GM21360 (cell line): Measurements from ENCODE around the gene ATG101.

ENCODE experiments used
- ATAC-seq: cut with Tn5 transposase; IDR thresholded peaks from one replicate; pipeline ENCODE4 v1.9.1; 2021; ENCODE audit warnings: mild to moderate bottlenecking, moderate library complexity; ENCODE audit not compliant: unreplicated experiment

ATG101 gene, protein sequence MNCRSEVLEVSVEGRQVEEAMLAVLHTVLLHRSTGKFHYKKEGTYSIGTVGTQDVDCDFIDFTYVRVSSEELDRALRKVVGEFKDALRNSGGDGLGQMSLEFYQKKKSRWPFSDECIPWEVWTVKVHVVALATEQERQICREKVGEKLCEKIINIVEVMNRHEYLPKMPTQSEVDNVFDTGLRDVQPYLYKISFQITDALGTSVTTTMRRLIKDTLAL

DNA sequence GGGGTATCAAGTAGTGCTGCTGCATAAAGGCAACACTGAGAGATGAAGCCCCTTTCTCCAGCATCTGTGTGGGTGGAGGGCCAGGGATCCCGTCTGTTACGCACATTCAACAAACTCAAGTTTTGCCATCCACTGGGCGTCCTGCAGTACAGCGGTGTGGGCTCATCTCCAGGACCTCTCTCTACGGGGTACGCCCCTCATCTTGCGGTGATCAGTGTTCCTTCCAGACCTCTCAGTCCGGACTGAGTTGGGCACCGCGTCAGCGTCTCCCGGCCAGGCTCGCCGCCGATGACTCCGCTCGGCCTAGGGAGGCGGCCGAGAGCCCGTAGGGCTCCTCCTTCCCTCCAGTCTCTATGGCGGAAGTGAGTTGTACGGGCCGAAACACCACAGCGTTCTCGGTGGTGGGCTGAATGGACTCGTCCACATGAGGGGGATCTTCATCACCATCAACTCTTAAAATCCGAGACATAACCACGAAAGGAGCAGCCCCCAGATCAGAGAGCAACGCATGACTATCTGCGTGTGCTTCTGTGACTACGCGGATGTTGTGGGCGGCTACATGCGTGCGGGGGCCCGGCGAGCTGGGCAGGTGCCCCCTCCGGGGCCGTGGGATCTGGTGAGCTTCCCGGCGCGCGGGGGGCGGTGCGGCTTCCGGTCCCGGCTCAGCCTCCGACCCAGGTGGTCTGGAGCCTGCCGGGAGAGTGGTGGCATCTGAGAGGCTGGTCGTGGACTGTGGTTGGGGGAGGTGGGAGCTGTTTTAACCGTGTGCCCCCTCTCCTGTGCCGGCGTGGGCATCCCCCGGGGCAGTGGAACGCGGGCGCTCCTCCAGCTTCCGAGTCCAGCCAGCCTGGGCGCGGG, at the start of gene ATG101:
ATG101 (plus strand) TSS at position 652 of the 858 bp plus-strand sequence. CDS start 3,673 bp downstream, outside the sequence.
- peak; percentile 91 for ATAC-seq

DNA sequence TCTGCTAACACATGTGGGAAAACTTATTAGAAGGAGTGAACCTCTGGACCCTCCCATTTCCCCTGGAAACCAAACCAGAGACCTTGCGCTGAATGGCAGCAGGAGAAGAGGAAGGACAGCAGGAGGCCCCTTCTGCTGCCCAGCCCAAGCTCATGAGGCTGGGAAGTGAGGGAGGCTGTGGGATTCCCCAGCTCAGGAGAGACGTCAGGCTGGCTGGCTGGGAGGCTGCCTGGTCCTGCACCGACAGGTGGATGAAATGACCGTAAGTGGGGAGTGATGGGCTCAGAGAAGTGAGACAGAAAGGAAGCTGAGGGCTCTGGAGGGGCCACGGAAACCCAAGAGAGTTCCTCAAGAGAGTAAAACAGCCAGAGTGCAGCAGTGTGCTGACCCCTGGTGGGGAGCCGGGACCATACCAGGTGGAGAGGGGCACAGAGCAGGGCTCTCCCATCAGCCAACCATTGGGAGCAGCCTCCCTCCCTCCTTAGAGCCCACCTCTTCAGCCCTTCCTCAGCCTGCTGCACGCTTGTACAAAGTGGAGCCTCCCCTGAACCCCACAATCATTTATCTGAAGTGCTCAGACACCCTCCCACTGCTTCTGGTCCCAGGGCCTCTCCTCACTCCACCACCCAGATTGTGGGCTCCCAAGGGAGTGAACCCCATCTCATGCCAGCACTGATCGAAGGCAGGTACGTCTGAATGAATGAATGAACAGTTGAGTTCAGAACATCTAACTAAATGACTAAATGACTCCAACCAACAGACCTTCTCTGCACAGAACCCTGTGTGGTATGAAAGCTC, 49.0 kb upstream of the ATG101 start:
- no peak for ATAC-seq

DNA sequence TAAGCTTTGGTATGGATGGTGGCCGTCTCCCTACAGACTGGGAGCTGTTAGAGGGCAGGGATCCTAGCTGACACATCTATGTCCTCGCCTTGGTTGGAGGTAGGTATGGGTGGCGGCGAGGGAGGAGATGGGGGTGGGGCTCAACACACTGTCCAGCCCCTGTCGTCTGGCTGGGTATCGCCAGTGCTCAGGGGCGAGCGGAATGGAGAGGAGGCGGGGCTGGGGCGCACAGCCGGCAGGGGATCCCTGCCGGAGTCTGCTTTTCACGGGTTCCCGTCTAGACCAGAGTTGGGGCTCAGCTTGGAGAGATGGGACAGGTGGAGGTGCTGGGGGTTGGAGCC, 47.0 kb upstream of the ATG101 start:
- ATAC-seq, result peak; percentile 1

DNA sequence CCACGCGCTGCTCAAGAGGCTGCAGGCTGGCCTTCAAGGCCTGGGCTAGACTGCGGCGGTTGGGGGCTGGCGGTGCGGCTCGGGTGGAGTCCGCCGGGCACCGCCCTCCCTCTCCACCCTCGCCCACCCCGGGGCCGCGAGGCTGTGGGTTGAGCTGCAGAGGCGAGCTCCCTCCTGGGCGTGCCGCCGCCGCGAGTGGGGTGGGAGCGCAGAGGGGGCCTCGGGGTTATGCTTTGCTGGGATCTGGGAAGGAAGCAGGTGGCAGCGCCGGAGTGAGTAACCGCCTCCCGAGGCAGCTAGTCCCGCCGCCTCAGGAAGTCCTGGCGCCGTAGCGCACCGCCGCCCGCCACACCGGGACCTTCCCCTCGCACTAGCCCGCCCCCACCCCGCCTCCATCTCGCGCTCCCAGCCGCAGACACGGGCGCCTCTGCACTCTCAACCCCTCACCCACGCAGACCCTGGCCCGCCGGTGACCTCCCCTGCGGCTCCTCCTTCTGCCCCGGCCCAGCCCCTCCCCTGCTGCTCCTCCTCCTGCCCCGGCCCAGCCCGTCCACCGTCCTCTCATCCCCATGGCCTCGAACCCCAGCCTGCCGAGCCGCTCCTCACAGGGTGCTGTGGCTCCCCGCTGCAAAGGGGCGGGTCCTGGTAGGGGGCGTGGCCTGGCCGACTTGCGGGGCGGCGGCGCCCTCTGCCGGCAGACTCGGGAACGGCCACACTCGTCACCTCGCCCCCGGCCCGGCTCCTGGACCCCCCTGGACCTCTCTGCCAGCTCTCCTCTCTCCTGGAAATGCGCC, 46.4 kb upstream of the ATG101 start:
- ATAC-seq, result peak; percentile 36

DNA sequence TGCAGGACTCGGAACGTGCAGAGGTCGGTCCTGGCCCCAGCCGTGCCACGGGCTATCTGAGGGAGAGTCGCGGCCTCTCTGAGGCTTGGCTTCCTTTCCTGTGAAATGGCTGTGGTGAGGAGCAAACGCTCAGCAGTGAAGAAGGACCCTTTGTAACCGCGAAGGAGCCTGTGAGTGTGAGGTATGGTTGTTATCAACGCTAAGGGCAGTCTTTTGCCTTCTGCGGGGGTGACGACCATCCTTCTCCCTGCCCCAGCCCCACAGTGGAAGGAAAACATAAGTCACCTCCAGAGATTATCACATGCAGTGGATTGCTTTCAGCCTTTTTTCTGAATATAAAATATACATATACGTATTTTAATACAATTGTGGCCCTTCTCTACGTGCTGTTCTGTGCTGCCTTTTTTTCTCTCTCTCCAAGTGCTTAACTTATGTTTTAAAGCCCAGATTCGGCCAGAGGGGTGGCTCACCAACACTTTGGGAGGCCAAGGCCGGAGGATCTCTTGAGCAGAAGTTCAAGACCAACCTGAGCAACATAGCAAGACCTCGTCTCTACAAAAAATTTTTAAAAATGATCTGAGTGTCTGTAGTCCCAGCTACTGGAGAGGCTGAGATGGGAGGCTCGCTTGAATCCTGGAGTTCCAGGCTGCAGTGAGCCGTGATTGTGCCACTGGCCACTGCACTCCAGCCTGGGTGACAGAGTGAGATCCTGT, 45.6 kb upstream of the ATG101 start:
- ATAC-seq, result peak; percentile 4

DNA sequence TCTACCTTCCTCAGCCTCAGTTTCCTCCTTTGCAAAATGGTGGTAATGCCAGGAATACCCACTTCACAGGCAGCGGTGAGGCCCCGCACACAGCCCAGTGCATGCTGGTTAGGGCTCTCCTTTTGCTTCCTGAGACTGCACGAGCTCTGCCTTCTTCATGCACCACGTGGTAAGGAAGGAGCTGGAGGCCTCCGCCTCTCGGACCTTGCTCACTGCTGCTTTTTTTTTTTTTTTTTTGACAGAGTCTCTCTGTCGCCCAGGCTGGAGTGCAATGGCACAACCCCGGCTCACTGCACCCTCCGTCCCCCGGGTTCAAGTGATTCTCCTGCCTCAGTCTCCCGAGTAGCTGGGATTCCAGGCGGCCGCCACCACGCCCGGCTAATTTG, 44.9 kb upstream of the ATG101 start:
- no peak for ATAC-seq

DNA sequence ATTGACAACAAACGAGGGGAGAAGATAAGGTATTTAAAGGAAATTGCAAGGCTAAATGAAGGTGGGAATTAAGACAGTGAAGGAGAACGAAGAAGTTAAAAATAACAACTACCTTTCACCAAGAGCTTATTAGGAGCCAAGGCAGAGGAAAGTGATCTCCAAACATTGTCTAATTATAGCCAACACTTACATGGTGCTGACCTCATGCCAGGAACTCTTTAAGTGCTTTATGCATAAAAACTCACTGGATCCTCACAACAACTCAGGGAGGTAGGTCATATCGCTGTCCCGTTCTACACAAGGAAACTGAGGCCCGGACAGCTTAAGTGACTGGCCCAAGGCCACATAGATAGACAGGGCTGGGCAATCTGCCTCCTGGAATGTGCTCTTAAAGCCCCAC, 43.5 kb upstream of the ATG101 start:
- no peak for ATAC-seq

DNA sequence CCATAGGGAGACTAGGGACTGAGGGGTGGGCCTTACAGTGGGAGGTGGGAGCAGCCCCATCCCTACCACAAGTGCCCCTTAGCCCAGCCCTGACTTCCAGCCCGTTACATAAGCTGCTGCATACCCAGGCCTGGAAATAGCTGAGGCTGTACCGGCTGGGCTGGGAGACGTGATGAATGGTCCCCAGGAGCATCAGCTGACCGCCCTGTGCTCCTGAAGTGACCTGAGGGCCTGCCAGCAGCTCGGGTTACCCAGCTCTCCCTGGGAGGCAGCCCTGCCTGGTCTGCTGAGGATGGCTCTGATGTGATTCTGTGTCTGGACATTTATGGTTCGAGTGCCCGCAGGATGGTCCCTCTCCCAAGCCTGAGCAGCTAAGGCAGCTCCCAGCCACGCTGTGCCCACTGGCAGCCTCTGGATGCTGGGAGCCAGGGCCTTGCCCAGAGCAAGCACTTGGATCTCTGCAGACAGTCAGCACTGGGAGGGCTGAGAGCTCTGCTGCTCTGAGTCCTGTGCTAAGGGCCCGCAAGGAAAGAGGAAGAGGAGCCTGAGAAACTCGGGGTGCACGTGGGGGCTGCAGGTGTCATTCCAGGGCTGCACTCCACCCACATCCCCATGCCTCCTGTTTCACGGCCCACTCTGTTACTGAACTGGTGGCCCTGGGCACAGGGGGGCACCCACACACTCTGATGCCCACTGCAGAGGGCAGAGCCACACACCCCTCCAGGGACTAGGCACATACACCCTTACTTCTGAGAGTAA, 42.5 kb upstream of the ATG101 start:
- ATAC-seq, result no peak

DNA sequence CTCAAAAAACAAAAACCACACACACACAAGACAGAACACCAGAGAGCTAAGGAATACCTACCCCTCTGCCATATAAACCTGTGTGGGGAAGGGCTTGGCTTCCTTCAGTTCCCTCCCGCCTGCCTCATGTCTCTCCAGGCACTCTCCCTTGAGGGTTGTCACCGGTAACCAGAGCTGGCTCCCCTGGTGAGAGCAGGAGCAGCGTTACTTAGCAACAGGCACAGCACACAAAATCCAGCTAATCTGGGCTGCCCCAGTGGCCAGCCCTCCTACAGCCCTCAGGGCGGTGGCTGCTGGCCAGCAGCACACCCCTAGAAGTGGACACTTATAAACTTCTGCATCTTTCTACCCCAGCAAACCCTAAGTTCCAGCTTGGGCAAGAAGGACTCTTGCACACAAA, 40.1 kb upstream of the ATG101 start:
- no peak for ATAC-seq

DNA sequence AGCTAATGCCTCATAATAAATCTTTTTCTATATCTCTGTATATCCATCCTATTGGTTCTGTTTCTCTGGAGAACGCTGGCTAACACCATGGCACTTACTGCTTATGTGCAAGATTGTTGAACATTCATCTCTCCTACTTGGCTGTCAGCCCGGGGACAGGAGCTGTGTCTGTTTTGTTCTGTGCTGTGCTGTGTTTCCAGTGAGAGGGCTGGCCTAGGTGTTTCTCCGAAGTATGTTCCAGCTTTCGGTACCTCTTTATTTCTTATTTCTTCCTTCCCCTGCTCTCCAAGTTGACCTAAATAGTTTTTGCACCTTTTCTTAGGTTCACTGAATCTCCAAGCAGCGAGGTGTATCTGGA, 37.4 kb upstream of the ATG101 start:
- ATAC-seq, result no peak

DNA sequence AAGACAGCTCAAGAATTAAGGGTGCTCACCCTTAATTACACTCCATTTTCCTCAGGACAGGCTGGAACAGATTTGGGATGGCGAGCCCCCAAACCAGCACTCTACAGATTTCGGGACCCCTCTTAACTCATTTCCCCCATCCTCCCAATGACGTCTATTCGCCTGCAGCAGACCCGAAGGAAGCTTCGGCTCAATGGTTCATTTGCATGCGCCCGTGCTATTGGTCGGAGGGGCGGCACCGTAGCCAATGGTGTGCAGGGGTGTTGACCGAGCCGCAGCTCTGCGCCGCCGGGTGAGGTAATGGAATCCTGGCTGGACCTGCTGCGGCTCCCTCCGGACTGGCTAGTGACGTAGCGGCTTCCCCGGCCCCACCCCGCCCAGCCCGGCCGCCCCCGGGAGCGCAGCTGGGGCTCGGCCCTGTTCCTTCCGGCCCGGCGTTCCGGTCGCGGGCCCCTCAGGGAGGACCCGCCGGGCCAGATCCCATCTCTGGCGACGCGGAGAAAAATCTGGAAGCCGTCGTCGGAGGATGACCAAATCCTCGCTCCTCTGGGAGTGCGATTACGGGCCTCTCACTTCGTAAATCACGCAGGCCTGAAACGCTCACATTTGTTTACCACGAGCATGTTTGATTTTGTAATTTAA, 36.9 kb upstream of the ATG101 start:
- ATAC-seq, result peak; percentile 82

DNA sequence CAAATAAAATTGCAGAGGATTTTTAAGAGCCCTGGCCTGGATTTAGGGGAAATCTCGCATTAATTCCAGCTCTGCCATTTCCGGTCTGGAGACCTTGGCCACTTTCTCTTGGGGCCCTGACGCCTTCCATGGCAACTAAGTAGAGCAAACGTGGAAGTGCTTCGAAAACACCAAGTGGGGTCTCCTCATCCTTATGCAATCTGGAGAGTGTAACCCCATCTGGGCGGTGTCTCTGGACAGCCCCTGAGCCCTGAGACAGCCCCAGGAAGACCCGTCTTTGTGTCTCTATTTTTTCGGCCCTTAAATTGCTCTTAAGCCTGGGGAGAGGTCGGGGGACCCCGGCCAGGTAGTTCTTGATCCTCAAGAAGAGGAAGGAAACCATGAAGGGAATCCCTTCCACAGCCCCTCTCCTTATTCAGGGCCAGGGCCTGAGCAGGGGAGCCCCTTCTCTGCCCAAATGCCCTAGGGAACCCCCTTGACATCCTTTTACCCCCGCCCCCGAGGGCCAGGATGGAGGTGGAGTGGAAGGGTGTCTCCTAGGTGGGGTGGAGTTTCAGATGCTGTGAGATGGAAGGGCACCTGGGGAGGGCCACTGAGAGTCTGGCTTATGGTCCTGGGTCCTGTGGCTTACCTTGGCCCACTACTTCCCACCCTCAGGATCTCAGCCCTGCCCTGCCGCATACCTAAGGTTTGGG, 36.2 kb upstream of the ATG101 start:
- no peak for ATAC-seq

DNA sequence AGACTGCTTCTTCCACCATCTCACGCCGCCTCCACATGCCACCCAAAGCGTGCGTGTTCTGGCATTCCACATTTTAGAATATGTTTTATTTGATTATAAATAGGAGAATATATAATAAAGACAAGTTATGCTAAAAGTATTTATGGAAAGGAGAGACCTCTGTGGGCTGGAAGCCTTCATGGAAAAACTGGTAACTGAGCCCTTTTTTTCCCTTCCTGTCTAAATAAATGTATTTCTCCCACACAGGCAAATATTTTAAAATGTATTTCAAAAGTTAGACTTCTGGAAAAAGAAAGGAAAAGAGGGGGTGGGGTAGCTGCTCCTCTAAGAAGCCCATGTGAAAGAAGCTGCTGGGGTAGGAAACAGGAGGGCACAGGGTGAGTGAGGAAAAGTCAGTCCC, 34.6 kb upstream of the ATG101 start:
- ATAC-seq, result no peak

DNA sequence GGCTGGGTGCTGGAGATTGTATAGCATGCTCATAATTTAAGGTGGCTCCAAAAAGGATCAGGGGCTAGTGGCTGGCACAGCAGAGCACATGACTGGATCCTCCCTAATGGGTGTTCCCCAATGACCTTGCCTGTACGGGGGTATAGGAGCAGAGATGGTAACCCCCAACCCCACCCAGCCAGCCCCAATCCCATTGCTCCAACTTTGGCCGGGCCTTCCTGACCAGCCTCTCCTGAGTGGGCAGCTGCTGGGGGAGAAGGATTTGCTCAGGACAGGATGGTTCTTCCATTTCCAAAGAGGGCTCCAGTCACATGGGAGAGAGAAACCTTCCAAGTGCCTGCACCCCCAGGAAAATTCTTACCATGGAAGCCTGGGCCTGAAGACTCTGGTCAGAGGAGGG, 33.9 kb upstream of the ATG101 start:
- no peak for ATAC-seq

DNA sequence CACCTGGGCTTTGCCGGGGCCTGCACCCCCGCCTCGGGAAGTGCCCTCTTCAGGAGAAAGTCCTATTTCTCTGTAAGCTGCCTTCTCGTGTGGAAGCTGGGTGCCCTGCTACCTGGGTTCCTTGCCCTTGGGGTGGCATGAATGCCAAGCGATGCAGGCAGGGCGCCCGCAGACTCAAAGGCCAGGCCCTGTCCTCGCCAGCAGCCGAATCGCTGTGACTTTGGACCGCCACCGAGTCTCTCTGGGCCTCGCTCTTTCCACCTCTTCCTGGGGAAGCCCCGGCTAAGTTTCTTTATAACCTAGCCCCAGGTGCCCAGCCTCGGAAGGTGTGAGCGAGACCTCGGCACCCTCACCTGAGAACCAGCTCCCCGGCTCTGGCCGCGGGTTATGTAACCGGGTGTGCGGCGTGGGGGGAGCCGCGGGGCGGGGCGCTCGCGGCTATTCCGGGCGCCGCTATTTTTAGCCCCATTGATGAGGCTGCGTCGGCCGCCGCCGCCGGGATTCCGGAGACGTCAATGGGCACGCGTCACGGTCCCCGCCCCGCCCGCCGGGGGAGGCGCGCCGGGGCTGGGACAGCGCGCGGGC, 33.1 kb upstream of the ATG101 start:
- ATAC-seq, result no peak

DNA sequence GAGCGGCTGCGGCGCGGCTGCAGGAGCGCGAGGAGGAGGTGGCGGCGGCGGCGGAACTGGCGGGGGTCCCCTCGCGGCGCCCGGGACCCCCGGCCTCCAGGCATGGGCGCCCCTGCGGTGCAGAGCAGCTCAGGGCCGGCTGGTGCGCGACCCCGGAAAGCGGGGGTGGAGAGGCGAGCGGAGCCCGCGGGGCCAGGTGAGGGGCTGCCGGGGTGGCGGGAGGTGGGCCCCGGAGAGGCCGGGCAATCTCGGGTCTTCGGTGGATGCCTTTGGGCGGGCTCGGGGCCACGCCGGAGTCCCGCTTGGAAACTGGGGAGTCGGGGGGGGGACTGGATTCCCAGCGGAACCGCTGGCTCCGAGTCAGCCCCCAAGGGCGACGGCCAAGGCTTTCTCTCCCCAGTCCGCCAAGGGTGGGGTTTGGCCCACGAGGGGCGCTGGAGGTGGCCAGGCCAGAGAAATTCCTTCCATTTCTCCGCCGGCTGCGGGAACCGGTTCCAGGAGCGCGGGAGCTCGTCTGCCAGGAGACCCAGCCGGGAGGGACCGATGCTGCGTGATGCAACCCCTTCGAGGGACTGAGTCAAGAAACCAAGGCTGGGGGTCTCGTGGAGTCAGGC, 32.4 kb upstream of the ATG101 start:
- ATAC-seq, result no peak

DNA sequence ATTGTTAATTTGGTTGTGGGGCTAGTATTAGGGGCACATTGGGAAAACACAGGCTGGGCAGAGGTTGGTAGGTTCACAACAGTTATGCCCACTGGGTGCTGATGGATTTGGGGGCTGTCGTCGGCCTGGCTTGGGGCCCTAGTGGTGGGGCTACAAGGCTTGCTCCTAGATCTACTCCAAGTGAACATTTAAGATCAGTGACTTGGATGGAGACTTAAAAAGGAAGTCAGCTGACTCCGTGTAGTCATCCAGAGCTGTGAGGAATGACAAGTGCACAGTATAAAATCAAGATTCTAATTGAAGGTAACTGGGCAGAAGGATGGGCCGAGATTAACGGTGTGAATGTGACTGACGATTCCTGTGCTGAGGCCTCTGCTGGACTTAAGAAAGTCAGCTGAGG, 31.3 kb upstream of the ATG101 start:
- no peak for ATAC-seq

DNA sequence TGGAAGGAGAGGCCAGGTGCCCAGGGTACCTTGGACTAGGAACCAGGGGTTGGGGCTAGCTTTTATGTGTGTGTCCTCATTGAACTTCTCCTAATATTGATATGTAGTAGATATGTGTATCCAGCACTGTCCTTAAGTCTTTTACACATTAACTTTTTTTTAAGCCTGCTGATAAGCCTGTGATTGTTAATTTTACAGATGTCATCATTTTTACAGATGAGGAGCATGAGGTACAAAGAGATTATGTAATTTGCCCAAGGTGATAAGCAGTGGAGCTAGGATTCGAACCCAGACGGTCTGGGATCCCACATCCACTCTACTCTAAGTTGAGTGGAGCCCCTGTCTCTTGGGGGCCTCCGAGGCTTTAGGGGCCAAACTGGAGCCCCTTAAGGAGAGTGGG, 28.7 kb upstream of the ATG101 start:
- no peak for ATAC-seq
